ENCODE measurements around the gene CRPPA.

DNA sequence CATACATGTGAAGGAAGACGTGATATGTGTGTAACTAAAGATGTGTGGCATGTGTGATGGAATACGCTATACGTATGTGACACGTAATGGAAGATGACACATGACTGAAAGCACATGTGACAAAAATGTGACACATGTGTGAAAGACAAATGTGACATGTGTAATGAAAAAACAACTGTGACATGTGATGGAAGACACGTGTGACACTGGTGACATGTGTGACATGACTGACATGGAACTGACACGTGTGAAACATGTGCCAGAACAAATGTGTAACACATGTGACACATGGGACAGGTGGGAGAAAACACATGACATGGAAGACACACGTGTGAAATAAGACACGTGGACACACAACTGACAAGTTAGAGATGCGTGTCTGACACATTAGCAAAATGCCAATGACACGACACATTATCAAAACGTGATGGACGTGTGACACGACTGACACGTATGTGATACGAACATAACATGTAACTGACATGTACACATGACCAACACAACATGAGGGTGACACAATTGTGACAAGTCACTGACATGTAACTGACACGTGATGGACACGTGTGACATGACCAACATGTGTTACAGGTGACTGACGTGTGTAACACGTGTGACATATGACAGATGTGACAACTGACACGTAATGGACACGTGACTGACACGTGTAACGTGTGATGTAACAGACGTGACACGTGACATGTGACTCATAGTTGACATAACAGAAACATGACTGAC is 24.4 kb downstream of the CRPPA start:
- no peak for TF ChIP-seq EP300 (IDR thresholded peaks at IDR 0.05; ENCODE audit: low read depth in 2 of 2, low read length in 2 of 2)
- TF ChIP-seq EP300 (CRISPR knock-in tag; IDR thresholded peaks at IDR 0.05; ENCODE audit: borderline replicate concordance) = no peak
- no peak for TF ChIP-seq ZBTB33 (CRISPR knock-in tag; IDR thresholded peaks at IDR 0.05)
- no peak for TF ChIP-seq ZNF703 (CRISPR knock-in tag; IDR thresholded peaks at IDR 0.05; ENCODE audit: borderline replicate concordance)
- TF ChIP-seq ZFP36 (IDR thresholded peaks at IDR 0.05; ENCODE audit: borderline replicate concordance, low read depth, low read length, partially characterized antibody) = no peak
- TF ChIP-seq PAWR (CRISPR knock-in tag; IDR thresholded peaks at IDR 0.05; ENCODE audit: borderline replicate concordance) = no peak
- TF ChIP-seq, protein P1, sequence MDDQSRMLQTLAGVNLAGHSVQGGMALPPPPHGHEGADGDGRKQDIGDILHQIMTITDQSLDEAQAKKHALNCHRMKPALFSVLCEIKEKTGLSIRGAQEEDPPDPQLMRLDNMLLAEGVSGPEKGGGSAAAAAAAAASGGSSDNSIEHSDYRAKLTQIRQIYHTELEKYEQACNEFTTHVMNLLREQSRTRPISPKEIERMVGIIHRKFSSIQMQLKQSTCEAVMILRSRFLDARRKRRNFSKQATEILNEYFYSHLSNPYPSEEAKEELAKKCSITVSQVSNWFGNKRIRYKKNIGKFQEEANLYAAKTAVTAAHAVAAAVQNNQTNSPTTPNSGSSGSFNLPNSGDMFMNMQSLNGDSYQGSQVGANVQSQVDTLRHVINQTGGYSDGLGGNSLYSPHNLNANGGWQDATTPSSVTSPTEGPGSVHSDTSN (CRISPR knock-in tag; IDR thresholded peaks at IDR 0.05; ENCODE audit: borderline replicate concordance) = no peak
- no peak for TF ChIP-seq RFX1 (IDR thresholded peaks at IDR 0.05)
- no peak for TF ChIP-seq UBTF (CRISPR knock-in tag; IDR thresholded peaks at IDR 0.05)
